GM12875 (cell line): ENCODE measurements around the gene ACADL.
"Not testable (repeated sequence)": the region's sequence is repeated elsewhere in the genome, so short reads cannot be mapped to it uniquely, and the experiment has no call there.

Experiments used
- H3K4me3 ChIP-seq: one replicate; pipeline ENCODE4 v1.5.1; 2011; ENCODE audit warnings: low read depth, low read length, control low read depth
- CTCF ChIP-seq: IDR thresholded peaks from 2 replicates; pipeline ENCODE4 v1.5.1; 2011; ENCODE audit warnings: low read depth, mild to moderate bottlenecking, control low read depth, inconsistent platforms, low read length, moderate library complexity, borderline replicate concordance; ENCODE audit not compliant: insufficient read depth

Gene ACADL

GRCh38 chr2:210179351-210179990 lies 45.8 kb downstream of the ACADL start:
- TF ChIP-seq CTCF, result no peak
- H3K4me3 ChIP-seq, result no peak overlapping the region

- TF ChIP-seq CTCF, result no peak
- no peak overlapping the region for H3K4me3 ChIP-seq
Measured at GRCh38 chr2:210177769-210178168, 47.5 kb downstream of the ACADL start.

GRCh38 chr2:210177115-210177514 lies 48.1 kb downstream of the ACADL start:
- not testable (repeated sequence) for H3K4me3 ChIP-seq

- H3K4me3 ChIP-seq, result no peak overlapping the region
- TF ChIP-seq CTCF, result no peak
Measured at GRCh38 chr2:210174086-210174485, 51.2 kb downstream of the ACADL start.

- H3K4me3 ChIP-seq, result no peak overlapping the region
- TF ChIP-seq CTCF, result no peak
Measured at GRCh38 chr2:210172219-210172575, 53.0 kb downstream of the ACADL start.

- no peak for TF ChIP-seq CTCF
- H3K4me3 ChIP-seq, result peak within 1 kb of the TSS; percentile 85
Measured at GRCh38 chr2:210171309-210172218, 53.7 kb downstream of the ACADL start, which contains the start of gene KANSL1L. Gene KANSL1L (minus strand): TSS chr2:210171409. CDS start chr2:210154582, 16,827 bp downstream.

GRCh38 chr2:210170446-210171303 lies 54.6 kb downstream of the ACADL start:
- peak overlapping the region; percentile 85 for H3K4me3 ChIP-seq
- TF ChIP-seq CTCF, result no peak
